IMR-90 (cell line): ENCODE data around the gene SIGLEC6. TPM values are rescaled to one million over a fixed set of nuclear protein-coding genes. Genes with fewer than 3 reads are reported as not detected.

Experiments
- ATAC-seq: fragments of 200-7000 bp; cut with Tn5 transposase; 2 replicates; pipeline ENCODE4 v1.9.1; 2020; ENCODE audit warnings: low read depth, mild to moderate bottlenecking, moderate library complexity
- BruUV-seq: library from RNA; stranded (reverse); fragments of 400-500 nt; replicated peaks from 2 replicates; lab custom pipeline; 2021; lab: Mats Ljungman, UMichigan
- CTCF ChIA-PET: fragments of 300-600 bp; formaldehyde crosslinking; extraction: SDS; loops from one replicate; lab custom pipeline; 2021; ENCODE audit warnings: antibody characterized with exemption; lab: Yijun Ruan, JAX
- POLR2A ChIA-PET: fragments of 300-600 bp; sonication (Branson Sonifier 250); formaldehyde crosslinking; loops from one replicate; lab custom pipeline; 2022; ENCODE audit warnings: antibody characterized with exemption; ENCODE audit not compliant: unreplicated experiment; lab: Charles Lee
- DNase-seq: peaks from one replicate; pipeline ENCODE4 v3.0.0; 2013
- H2AFZ ChIP-seq: replicated peaks from 2 replicates; pipeline ENCODE3; 2013; ENCODE audit warnings: low read length, mild to moderate bottlenecking; ENCODE audit not compliant: poor library complexity
- H2AK5ac ChIP-seq: 2 replicates; pipeline ENCODE4 v1.6.1; 2013; ENCODE audit warnings: low read depth, low read length, inconsistent platforms
- H2AK9ac ChIP-seq: replicated peaks from 2 replicates; pipeline ENCODE3; 2013; ENCODE audit warnings: mild to moderate bottlenecking, low read depth, low read length, moderate library complexity; ENCODE audit not compliant: poor library complexity
- H2BK120ac ChIP-seq: 2 replicates; pipeline ENCODE4 v1.6.1; 2013; ENCODE audit warnings: low read depth, low read length, inconsistent platforms
- H2BK15ac ChIP-seq: 3 replicates; pipeline ENCODE4 v1.6.1; 2013; ENCODE audit warnings: low read depth, low read length, inconsistent platforms
- H2BK20ac ChIP-seq: 2 replicates; pipeline ENCODE4 v1.6.1; 2013; ENCODE audit warnings: low read depth, mild to moderate bottlenecking, inconsistent platforms, low read length, moderate library complexity
- H2BK5ac ChIP-seq: 2 replicates; pipeline ENCODE4 v1.6.1; 2013; ENCODE audit warnings: mild to moderate bottlenecking, low read depth, low read length, inconsistent platforms; ENCODE audit not compliant: poor library complexity, severe bottlenecking
- H3K14ac ChIP-seq: replicated peaks from 2 replicates; pipeline ENCODE4 v1.6.1; 2013; ENCODE audit warnings: low read depth, low read length, inconsistent platforms
- H3K18ac ChIP-seq: 2 replicates; pipeline ENCODE4 v1.6.1; 2013; ENCODE audit warnings: low read depth, low read length, control low read depth
- H3K23ac ChIP-seq: 2 replicates; pipeline ENCODE4 v1.6.1; 2013; ENCODE audit warnings: low read depth, low read length, inconsistent platforms
- H3K27ac ChIP-seq: 2 replicates; pipeline ENCODE4 v1.5.1; 2013; ENCODE audit warnings: mild to moderate bottlenecking, control low read depth, low read length; ENCODE audit not compliant: insufficient read depth
- H3K27me3 ChIP-seq: 2 replicates; pipeline ENCODE4 v1.6.1; 2013; ENCODE audit warnings: low read length; ENCODE audit not compliant: control insufficient read depth, insufficient read depth
- H3K36me3 ChIP-seq: 2 replicates; pipeline ENCODE4 v1.6.1; 2013; ENCODE audit warnings: low read length, mixed read lengths; ENCODE audit not compliant: control insufficient read depth, insufficient read depth
- H3K4ac ChIP-seq: 2 replicates; pipeline ENCODE4 v1.6.1; 2013; ENCODE audit warnings: low read depth, low read length, inconsistent platforms
- H3K4me1 ChIP-seq: 2 replicates; pipeline ENCODE4 v1.6.1; 2013; ENCODE audit warnings: low read length, mixed read lengths; ENCODE audit not compliant: control insufficient read depth, insufficient read depth
- H3K4me2 ChIP-seq: 2 replicates; pipeline ENCODE4 v1.6.1; 2013; ENCODE audit warnings: low read depth, mild to moderate bottlenecking, control low read depth, low read length, moderate library complexity
- H3K4me3 ChIP-seq: 2 replicates; pipeline ENCODE4 v1.5.1; 2013; ENCODE audit warnings: low read depth, mild to moderate bottlenecking, control low read depth, low read length, moderate library complexity; ENCODE audit not compliant: insufficient read depth
- H3K56ac ChIP-seq: 2 replicates; pipeline ENCODE4 v1.6.1; 2013; ENCODE audit warnings: low read length, inconsistent platforms; ENCODE audit not compliant: insufficient read depth; ENCODE audit errors: extremely low read depth
- H3K79me1 ChIP-seq, 2 experiments: 2 replicates each; pipeline ENCODE4 v1.6.1; 2013; ENCODE audit warnings: low read length in 2 of 2, inconsistent platforms in 1 of 2, low read depth in 1 of 2
- H3K9ac ChIP-seq: 2 replicates; pipeline ENCODE4 v1.6.1; 2013; ENCODE audit warnings: low read depth, low read length, control low read depth
- H3K9me1 ChIP-seq: 2 replicates; pipeline ENCODE4 v1.6.1; 2013; ENCODE audit warnings: low read length, inconsistent platforms; ENCODE audit not compliant: insufficient read depth
- H3K9me3 ChIP-seq: 2 replicates; pipeline ENCODE4 v1.6.1; 2013; ENCODE audit warnings: low read length; ENCODE audit not compliant: control insufficient read depth, insufficient read depth
- H4K20me1 ChIP-seq: 2 replicates; pipeline ENCODE4 v1.6.1; 2013; ENCODE audit warnings: low read length, inconsistent platforms; ENCODE audit not compliant: insufficient read depth
- H4K5ac ChIP-seq: 2 replicates; pipeline ENCODE4 v1.6.1; 2013; ENCODE audit warnings: mild to moderate bottlenecking, low read depth, low read length, control low read depth
- H4K8ac ChIP-seq, 2 experiments: 2 replicates each; pipeline ENCODE4 v1.6.1; 2013; ENCODE audit warnings: low read depth in 2 of 2, low read length in 2 of 2, control low read depth in 1 of 2, inconsistent platforms in 1 of 2
- H4K91ac ChIP-seq: 2 replicates; pipeline ENCODE4 v1.6.1; 2013; ENCODE audit warnings: low read depth, low read length, inconsistent platforms; ENCODE audit not compliant: insufficient read depth
- CEBPB ChIP-seq: IDR thresholded peaks from 2 replicates; pipeline ENCODE4 v1.6.1; 2012; ENCODE audit warnings: low read depth, low read length, improper control_type of control experiment
- CHD1 ChIP-seq: IDR thresholded peaks from 2 replicates; pipeline ENCODE4 v1.6.1; 2012; ENCODE audit warnings: low read depth, low read length, improper control_type of control experiment
- MAZ ChIP-seq: IDR thresholded peaks from 2 replicates; pipeline ENCODE4 v1.6.1; 2012; ENCODE audit warnings: low read depth, mild to moderate bottlenecking, low read length, improper control_type of control experiment, moderate library complexity, borderline replicate concordance
- WGBS, 2 experiments: methylation state at CpG; one replicate each; pipeline versions ENCODE4 v1.1.5 to v1.1.7; 2013; ENCODE audit warnings: missing lambda C conversion rate in 2 of 2; ENCODE audit not compliant: insufficient read length in 1 of 2; ENCODE audit errors: extremely low coverage in 2 of 2; 5-methylcytosine and 5-hydroxymethylcytosine counted together
- dilution Hi-C: fragments of 300-500 bp; cut with HindIII; formaldehyde crosslinking; loops from one replicate; pipeline ENCODE4 v1.14.3; 2018; ENCODE audit warnings: low sequenced_read_pairs; ENCODE audit not compliant: unreplicated experiment
- in situ Hi-C: fragments of 300-500 bp; cut with MboI; formaldehyde crosslinking; loops from 3 replicates; pipeline ENCODE4 v1.14.3; 2019; ENCODE audit warnings: low sequenced_read_pairs, inconsistent platforms, mixed read lengths
- intact Hi-C: fragments of 100-400 bp; cut with micrococcal nuclease; formaldehyde crosslinking; loops from 2 replicates; pipeline ENCODE4 v1.10.0; 2022
- polyA plus RNA-seq, 3 experiments: library from polyadenylated mRNA; depleted of rRNA; stranded (reverse); fragments of >200 nt; gene quantifications; 2 replicates each; pipeline ENCODE4 v1.2.3, GENCODE V29; 2012; ENCODE audit warnings: low replicate concordance in 1 of 3
- total RNA-seq: library from RNA; depleted of rRNA; stranded (reverse); fragments of >200 nt; gene quantifications from 2 replicates; pipeline ENCODE4 v1.2.3, GENCODE V29; 2012

SIGLEC6 gene
- total and polyA plus RNA-seq, 2 of the 4 experiments (the other 2 are of a cell fraction), result not detected

DNA sequence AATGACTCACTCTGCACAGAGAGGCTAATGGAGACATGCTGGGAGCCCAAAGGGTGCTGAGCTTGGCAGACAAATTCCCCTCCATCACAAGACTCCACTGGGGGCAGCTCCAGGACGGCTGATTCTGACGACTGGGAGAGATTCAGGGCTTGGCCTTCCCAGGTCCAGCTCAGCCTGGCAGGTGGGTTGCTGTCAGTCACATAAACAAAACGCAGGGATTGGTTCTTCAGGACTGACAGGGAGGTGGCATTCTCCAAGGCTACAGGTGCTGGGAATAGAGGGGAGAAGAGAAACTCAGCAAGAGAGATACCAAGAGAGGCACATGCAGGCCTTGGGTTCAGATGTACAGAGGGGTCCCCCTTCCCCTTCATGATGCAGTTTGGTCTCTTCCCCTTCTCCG lies 28.9 kb upstream of the SIGLEC6 start:
- Histone ChIP-seq H4K5ac (no peak overlapping the region), H2BK20ac (no peak overlapping the region), H3K4me2 (no peak overlapping the region), H2AFZ (no peak overlapping the region), H3K4me1 (no peaks in the 10 kb centered on the region), H3K9ac (no peak overlapping the region), H2BK5ac (no peak overlapping the region), H2AK5ac (no peak overlapping the region), H4K8ac (no peak overlapping the region), H2BK120ac (no peak overlapping the region), H3K4ac (no peak overlapping the region), H3K36me3 (no peaks in the 10 kb centered on the region), H2BK15ac (no peak overlapping the region), H3K27me3 (no peaks in the 10 kb centered on the region; the same call in 1 of the 2 replicates), H3K9me1 (no peaks in the 10 kb centered on the region), H2AK9ac (no peak overlapping the region), H3K79me1 (no peaks in the 10 kb centered on the region), H4K20me1 (no peaks in the 10 kb centered on the region), H3K14ac (no peak overlapping the region), H3K18ac (no peak overlapping the region), H3K56ac (no peak overlapping the region), H3K9me3 (no peaks in the 10 kb centered on the region), H3K4me3 (no peak overlapping the region), H4K91ac (no peak overlapping the region), H3K23ac (no peak overlapping the region), H3K27ac (no peak overlapping the region)
- dilution Hi-C loops (no loop called here), intact Hi-C loops (no loop called here), in situ Hi-C loops (no loop called here)
- no TSS peak for BruUV-seq
- ATAC-seq, result no peak
- DNase-seq, result no peak
- WGBS, 2 experiments, result 0% methylated on average over 1 of the region's 4 CpGs; no CpG with 5 or more reads in 1 of the 2 experiments
- POLR2A ChIA-PET, result no interaction called here
- CTCF ChIA-PET, result no interaction called here
- TF ChIP-seq MAZ (no peak), CHD1 (no peak), CEBPB (no peak)
